Activated CD8-positive, alpha-beta T cell treated with anti-CD3 and anti-CD28 coated beads for 36 hours (primary cell): Measurements from ENCODE around the gene NABP2. TPM values are rescaled to one million over a fixed set of nuclear protein-coding genes. Genes with fewer than 3 reads are reported as not detected.

Experiments used
- ATAC-seq: fragments of 200-7000 bp; cut with Tn5 transposase; one replicate; pipeline ENCODE4 v1.10.0; 2021; ENCODE audit warnings: mild to moderate bottlenecking, moderate library complexity
- CTCF ChIA-PET: fragments of 350-600 bp; sonication (Branson Sonifier 250); formaldehyde crosslinking; loops from one replicate; lab custom pipeline; 2021; ENCODE audit warnings: antibody characterized with exemption; lab: Charles Lee
- POLR2A ChIA-PET: fragments of 350-600 bp; sonication (Branson Sonifier 250); formaldehyde crosslinking; loops from one replicate; lab custom pipeline; 2021; ENCODE audit warnings: antibody characterized with exemption; lab: Charles Lee
- DNase-seq: peaks from one replicate; pipeline ENCODE4 v3.0.0-alpha.2; 2020
- H3K27ac Mint-ChIP-seq: one replicate; pipeline ENCODE4 v1.8.0; 2021; ENCODE audit warnings: mild to moderate bottlenecking, mixed read lengths
- H3K27me3 Mint-ChIP-seq: one replicate; pipeline ENCODE4 v1.8.0; 2021; ENCODE audit warnings: mixed read lengths
- H3K36me3 Mint-ChIP-seq: one replicate; pipeline ENCODE4 v1.8.0; 2021; ENCODE audit warnings: low read depth, mixed read lengths
- H3K4me1 Mint-ChIP-seq: one replicate; pipeline ENCODE4 v1.8.0; 2021; ENCODE audit warnings: low read depth, mixed read lengths
- H3K4me3 Mint-ChIP-seq: one replicate; pipeline ENCODE4 v1.8.0; 2021; ENCODE audit warnings: mild to moderate bottlenecking, moderate library complexity, mixed read lengths
- H3K9me3 Mint-ChIP-seq: one replicate; pipeline ENCODE4 v1.8.0; 2021; ENCODE audit warnings: mixed read lengths
- intact Hi-C: fragments of 100-400 bp; cut with micrococcal nuclease; formaldehyde crosslinking; loops from one replicate; pipeline ENCODE4 v1.10.0; 2022
- total RNA-seq, 2 experiments: library from RNA; stranded (reverse); gene quantifications; one replicate each; pipeline ENCODE4 v1.2.3, GENCODE V29; 2021
- TF ChIP-seq, protein P1 (sequence below): fragments of 200-600 bp; IDR thresholded peaks from one replicate; pipeline ENCODE4 v1.8.0; 2022; ENCODE audit warnings: antibody characterized with exemption, mild to moderate bottlenecking

NABP2 gene
- total RNA-seq, 2 experiments from 2014 or later: 58.7 to 60.2 TPM

DNA sequence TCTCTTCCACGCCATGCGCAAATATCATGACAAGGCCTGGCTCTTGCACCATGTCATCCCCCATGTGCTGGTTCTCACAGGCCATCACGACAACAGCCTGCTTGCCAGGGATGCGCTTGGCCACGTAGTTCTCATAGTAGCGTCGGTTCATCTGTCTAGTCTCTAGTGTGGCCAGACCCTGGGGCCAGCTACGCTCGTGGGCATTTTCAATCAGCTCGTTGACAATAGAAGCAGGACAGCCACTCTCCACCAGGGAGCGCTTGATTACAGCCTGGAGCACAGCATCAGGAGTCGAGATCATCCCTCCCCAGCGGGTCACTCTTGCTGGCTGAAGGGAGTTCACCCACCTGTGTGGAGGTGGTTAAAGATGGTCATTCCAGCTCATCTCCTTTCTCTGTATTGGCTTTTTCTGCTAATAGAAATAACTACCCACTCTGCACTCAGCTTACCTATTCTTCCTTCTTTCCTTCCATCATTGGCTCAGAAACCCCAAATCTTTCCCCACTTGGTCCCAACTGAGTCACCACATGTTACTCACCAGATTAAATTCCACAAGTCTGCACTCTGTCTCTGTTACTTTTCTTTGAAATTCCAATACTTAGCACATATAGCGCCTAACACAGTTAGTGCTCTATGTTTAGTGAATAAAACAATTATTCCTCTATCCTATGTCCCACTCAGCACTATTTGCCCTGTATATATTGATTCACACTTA, 17.5 kb upstream of the NABP2 start:
- TF ChIP-seq, protein P1, sequence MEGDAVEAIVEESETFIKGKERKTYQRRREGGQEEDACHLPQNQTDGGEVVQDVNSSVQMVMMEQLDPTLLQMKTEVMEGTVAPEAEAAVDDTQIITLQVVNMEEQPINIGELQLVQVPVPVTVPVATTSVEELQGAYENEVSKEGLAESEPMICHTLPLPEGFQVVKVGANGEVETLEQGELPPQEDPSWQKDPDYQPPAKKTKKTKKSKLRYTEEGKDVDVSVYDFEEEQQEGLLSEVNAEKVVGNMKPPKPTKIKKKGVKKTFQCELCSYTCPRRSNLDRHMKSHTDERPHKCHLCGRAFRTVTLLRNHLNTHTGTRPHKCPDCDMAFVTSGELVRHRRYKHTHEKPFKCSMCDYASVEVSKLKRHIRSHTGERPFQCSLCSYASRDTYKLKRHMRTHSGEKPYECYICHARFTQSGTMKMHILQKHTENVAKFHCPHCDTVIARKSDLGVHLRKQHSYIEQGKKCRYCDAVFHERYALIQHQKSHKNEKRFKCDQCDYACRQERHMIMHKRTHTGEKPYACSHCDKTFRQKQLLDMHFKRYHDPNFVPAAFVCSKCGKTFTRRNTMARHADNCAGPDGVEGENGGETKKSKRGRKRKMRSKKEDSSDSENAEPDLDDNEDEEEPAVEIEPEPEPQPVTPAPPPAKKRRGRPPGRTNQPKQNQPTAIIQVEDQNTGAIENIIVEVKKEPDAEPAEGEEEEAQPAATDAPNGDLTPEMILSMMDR: peak; percentile 36
- no peaks in the 10 kb centered on the region for H3K9me3 Mint-ChIP-seq
- ATAC-seq: peak; percentile 80
- no peak overlapping the region for H3K4me3 Mint-ChIP-seq
- CTCF ChIA-PET: interaction anchor here (0.6 to 10.0 kb wide), 20 partner anchors 9 to 257 kb away, joined by 3 to 87 read pairs (median 5); partner anchors contain the start of genes ANKRD52, COQ10A, RNF41 and SMARCC2
- H3K27me3 Mint-ChIP-seq: no peaks in the 10 kb centered on the region
- peaks cover 4% of the 10 kb centered on the region for H3K4me1 Mint-ChIP-seq
- peak; percentile 67 for DNase-seq
- POLR2A ChIA-PET: interaction anchor here (1.2 to 1.7 kb wide), 3 partner anchors 8 to 48 kb away, joined by 3 to 5 read pairs (median 4); partner anchors contain the start of gene SMARCC2
- intact Hi-C loops: no loop called here
- no peak overlapping the region for H3K27ac Mint-ChIP-seq
- peaks cover 27% of the 10 kb centered on the region for H3K36me3 Mint-ChIP-seq

DNA sequence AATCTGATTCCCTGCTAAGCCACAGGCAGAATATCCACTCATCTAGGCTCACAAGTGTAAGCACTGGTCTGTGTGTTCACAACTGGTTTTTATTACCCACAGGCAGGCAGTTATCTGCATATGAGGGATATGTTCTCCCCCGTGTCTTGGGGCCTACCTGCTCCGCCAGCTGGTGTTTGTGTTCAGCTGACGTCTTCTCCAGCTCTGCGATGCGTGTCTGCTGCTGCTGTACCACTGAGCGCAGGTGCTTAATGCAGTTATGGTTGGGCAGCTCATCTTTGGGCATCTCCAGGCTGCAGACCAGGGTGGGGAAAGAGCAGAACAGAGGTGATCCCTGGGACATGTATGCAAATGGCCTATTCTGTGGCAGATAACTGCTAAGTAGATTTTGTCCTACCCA, 16.1 kb upstream of the NABP2 start:
- ChIA-PET CTCF (interaction anchor here (0.8 to 10.0 kb wide), 8 partner anchors 9 to 256 kb away, joined by 3 to 87 read pairs (median 8); partner anchors contain the start of genes RNF41, SMARCC2 and ZC3H10), POLR2A (interaction anchor here (0.6 to 1.3 kb wide), 3 partner anchors 12 to 19 kb away, joined by 3 to 4 read pairs (median 4); partner anchors contain the start of genes RNF41 and SMARCC2)
- Mint-ChIP-seq H3K27ac (no peak overlapping the region), H3K4me3 (no peak overlapping the region), H3K9me3 (no peaks in the 10 kb centered on the region), H3K36me3 (peaks cover 28% of the 10 kb centered on the region), H3K4me1 (peaks cover 2% of the 10 kb centered on the region), H3K27me3 (no peaks in the 10 kb centered on the region)
- intact Hi-C loops: no loop called here
- DNase-seq (no peak), ATAC-seq (no peak)
- TF ChIP-seq, protein P1: no peak

DNA sequence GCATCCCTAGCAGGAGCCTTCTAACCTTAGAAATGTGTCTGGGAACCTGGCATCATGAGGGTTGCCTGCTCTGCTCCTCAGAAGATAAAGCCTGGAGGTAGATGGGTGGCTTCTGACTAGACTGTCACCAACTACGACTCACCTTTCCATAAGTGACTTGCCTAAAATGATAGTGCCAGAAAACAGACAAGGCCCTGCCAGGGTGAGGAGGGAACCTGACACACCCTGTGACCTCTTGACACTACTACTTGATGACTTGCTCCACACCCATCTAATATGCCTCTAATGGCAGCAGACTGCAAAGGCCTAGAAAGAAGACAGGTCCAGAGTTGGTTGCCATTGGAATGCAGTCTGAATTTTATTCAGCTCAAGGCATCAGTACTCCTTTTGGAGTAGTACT, 11.8 kb upstream of the NABP2 start:
- no peaks in the 10 kb centered on the region for H3K4me1 Mint-ChIP-seq
- CTCF ChIA-PET: interaction anchor here (1.5 kb wide), 1 partner anchor 53 kb away, joined by 3 read pairs; no protein-coding TSS in a partner anchor

DNA sequence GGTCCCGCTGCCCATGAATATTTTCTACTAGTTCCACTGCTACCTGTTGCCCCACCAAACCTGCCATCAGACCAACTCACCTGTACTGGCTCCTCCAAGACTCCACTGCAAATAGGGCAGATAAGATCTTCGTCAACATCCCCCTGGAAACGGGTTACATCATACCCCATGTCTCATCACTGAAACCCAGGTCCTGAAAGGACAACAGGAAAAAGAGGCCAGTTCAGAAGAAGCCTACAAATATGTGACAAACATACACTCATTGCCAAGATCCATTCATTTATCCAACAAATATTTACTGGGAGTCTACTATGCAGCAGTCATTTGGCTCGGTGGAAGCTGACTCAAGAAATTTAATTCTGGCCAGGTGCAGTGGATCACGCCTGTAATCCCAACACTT, 10.3 kb upstream of the NABP2 start:
- peaks cover 26% of the 10 kb centered on the region for H3K36me3 Mint-ChIP-seq
- H3K9me3 Mint-ChIP-seq: no peaks in the 10 kb centered on the region
- intact Hi-C loops: no loop called here
- DNase-seq (no peak), ATAC-seq (no peak)
- CTCF ChIA-PET: no interaction called here
- H3K4me1 Mint-ChIP-seq: no peaks in the 10 kb centered on the region
- POLR2A ChIA-PET: interaction anchor here (1.0 kb wide), 1 partner anchor 9 kb away, joined by 4 read pairs; no protein-coding TSS in a partner anchor
- H3K27ac Mint-ChIP-seq: peak overlapping the region; percentile 7
- H3K4me3 Mint-ChIP-seq: no peak overlapping the region
- TF ChIP-seq, protein P1: no peak
- H3K27me3 Mint-ChIP-seq: no peaks in the 10 kb centered on the region

More for the DNA sequence above, 11.8 kb upstream of the NABP2 start:
- Mint-ChIP-seq H3K9me3 (no peaks in the 10 kb centered on the region), H3K4me3 (no peak overlapping the region), H3K27ac (no peak overlapping the region), H3K36me3 (peaks cover 33% of the 10 kb centered on the region), H3K27me3 (no peaks in the 10 kb centered on the region)
- DNase-seq: no peak
- intact Hi-C loops: no loop called here
- TF ChIP-seq, protein P1: no peak
- peak; percentile 62 for ATAC-seq
- POLR2A ChIA-PET: interaction anchor here (0.6 to 1.2 kb wide), 3 partner anchors 10 to 15 kb away, joined by 3 to 6 read pairs (median 4); partner anchors contain the start of gene RNF41

DNA sequence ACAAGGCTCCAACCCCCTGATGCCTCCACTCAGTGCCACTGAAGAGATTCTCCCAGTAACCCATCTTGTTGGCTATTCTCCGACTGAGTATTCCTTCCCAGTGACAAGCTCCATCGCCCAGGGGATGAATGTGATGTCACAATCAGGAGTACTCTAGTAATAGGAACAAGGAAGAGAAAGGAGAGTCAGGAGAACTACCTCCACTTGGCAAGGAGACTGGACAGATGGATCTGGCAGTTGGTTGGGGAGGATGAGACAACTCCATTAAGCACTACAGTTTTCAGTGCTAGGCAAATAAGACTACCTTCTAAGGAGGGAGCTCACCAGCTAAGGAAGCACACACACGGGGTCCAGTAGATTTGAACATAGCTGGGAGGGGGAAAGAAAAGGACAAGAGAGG, 7.7 kb upstream of the NABP2 start:
- no peak for ATAC-seq
- TF ChIP-seq, protein P1: no peak
- DNase-seq: no peak
- H3K27ac Mint-ChIP-seq: no peak overlapping the region
- no peaks in the 10 kb centered on the region for H3K27me3 Mint-ChIP-seq
- peaks cover 16% of the 10 kb centered on the region for H3K36me3 Mint-ChIP-seq
- ChIA-PET POLR2A (no interaction called here), CTCF (interaction anchor here (0.6 to 2.3 kb wide), 4 partner anchors 9 to 98 kb away, joined by 3 to 11 read pairs (median 6); partner anchors contain the start of gene SMARCC2)
- H3K9me3 Mint-ChIP-seq: no peaks in the 10 kb centered on the region
- H3K4me3 Mint-ChIP-seq: no peak overlapping the region
- intact Hi-C loops: no loop called here
- peaks cover 7% of the 10 kb centered on the region for H3K4me1 Mint-ChIP-seq
